ENCODE data around the gene KCNC3.
"Not testable (repeated sequence)": the region's sequence is repeated elsewhere in the genome, so short reads cannot be mapped to it uniquely, and the experiment has no call there.

The KCNC3 gene

GRCh38 chr19:50353487-50353880 lies 24.3 kb upstream of the KCNC3 start:
- not testable (repeated sequence) for DNase-seq (ENCODE audit: low read depth)

- DNase-seq (ENCODE audit: low read depth) = no peak
These were observed 23.1 kb upstream of the KCNC3 start for GRCh38 chr19:50352242-50352641.

- no peak for DNase-seq (ENCODE audit: low read depth)
These were observed 20.3 kb upstream of the KCNC3 start for GRCh38 chr19:50349277-50350057.

GRCh38 chr19:50347089-50347581 lies 18.0 kb upstream of the KCNC3 start:
- DNase-seq (ENCODE audit: low read depth) = not testable (repeated sequence)

- DNase-seq (ENCODE audit: low read depth) = no peak
These were observed 15.6 kb upstream of the KCNC3 start for GRCh38 chr19:50344661-50345318.

GRCh38 chr19:50341091-50341564 lies 12.0 kb upstream of the KCNC3 start:
- DNase-seq (ENCODE audit: low read depth) = no peak

GRCh38 chr19:50340331-50340730 lies 11.2 kb upstream of the KCNC3 start:
- no peak for DNase-seq (ENCODE audit: low read depth)

- not testable (repeated sequence) for DNase-seq (ENCODE audit: low read depth)
These were observed 7.9 kb upstream of the KCNC3 start for GRCh38 chr19:50337031-50337430.

- no peak for DNase-seq (ENCODE audit: low read depth)
These were observed 5.7 kb upstream of the KCNC3 start for GRCh38 chr19:50334741-50335421.

- DNase-seq (ENCODE audit: low read depth) = peak; percentile 71
These were observed 4.8 kb upstream of the KCNC3 start for GRCh38 chr19:50333737-50334617.

GRCh38 chr19:50333235-50333736 lies 4.1 kb upstream of the KCNC3 start:
- DNase-seq (ENCODE audit: low read depth) = no peak

GRCh38 chr19:50332244-50333038 lies 3.3 kb upstream of the KCNC3 start:
- no peak for DNase-seq (ENCODE audit: low read depth)

GRCh38 chr19:50331994-50332243 lies 2.7 kb upstream of the KCNC3 start:
- DNase-seq (ENCODE audit: low read depth) = no peak

GRCh38 chr19:50331221-50331993 lies 2.2 kb upstream of the KCNC3 start:
- no peak for DNase-seq (ENCODE audit: low read depth)

GRCh38 chr19:50330365-50331078 lies 1.3 kb upstream of the KCNC3 start:
- no peak for DNase-seq (ENCODE audit: low read depth)

GRCh38 chr19:50329926-50330294 lies 733 bp upstream of the KCNC3 start:
- not testable (repeated sequence) for DNase-seq (ENCODE audit: low read depth)

GRCh38 chr19:50328873-50329145 lies 368 bp downstream of the KCNC3 start:
- no peak for DNase-seq (ENCODE audit: low read depth)

- no peak for DNase-seq (ENCODE audit: low read depth)
These were observed 829 bp downstream of the KCNC3 start for GRCh38 chr19:50328224-50328872.

Measured in HS-5 (cell line).